ENCODE measurements around the gene TAF1C. TPM values are rescaled to one million over a fixed set of nuclear protein-coding genes. Genes with fewer than 3 reads are reported as not detected.

The TAF1C gene
- total RNA-seq, 1 donor from 2014 or later, result 29.3 TPM

DNA sequence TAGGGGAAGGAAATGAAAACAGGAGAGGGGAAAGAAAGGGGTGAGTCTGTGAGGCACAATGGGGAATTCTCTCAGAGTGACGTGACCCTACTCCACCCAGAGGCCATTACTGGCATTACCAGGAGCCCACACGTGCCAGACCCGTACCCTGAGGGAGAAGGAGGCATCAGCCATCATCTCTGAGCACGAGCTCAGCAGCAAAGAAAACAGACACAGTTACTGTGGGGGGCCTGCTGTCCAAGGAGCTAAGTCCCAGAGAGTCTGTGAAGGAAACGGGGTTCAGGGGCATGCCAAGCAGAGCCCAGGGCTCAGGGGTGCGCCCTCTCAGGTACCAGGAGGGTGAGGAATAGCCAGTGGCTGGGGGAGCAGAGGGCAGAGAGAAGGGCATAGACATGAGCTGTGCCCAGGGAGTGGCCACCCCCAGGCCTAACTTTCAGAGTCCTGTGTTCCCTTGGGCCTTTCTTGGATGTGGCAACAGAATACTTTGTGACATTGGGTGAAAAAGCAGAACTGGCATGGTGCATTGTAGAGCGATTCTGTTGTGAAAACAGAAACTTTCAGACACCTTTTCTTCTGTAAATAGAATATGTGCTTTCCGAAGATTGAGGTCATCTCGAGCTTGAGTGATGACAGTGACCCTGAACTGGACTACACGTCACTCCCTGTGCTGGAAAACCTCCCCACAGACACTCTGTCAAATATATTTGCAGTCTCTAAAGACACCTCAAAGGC, 11.3 kb downstream of the TAF1C start:
- DNase-seq, result no peak
- peak; percentile 52 for ATAC-seq (ENCODE audit: poor library complexity)
- intact Hi-C loops (cut with DNase I), result no loop called here

DNA sequence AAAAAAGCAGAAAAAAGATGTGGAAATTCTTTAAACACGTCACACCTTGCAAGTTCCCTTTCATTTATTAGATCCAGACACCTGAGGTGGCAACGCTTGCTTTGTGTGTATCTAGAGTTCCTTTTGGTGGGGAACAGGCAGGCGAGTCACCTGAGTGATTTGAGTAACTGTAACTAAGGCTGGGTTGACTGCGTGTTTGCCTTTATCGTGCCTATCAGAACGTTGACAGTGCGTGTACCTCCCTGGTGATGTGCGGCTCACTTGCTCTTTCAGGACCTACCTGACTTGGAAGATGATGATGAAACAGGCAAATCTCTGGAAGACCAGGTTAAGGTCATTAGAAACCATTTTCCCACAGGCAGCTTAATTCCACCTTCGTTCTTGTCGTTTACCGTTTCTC, 12.5 kb downstream of the TAF1C start:
- ATAC-seq (ENCODE audit: poor library complexity) (no peak), DNase-seq (no peak)
- intact Hi-C loops (cut with DNase I), result no loop called here

DNA sequence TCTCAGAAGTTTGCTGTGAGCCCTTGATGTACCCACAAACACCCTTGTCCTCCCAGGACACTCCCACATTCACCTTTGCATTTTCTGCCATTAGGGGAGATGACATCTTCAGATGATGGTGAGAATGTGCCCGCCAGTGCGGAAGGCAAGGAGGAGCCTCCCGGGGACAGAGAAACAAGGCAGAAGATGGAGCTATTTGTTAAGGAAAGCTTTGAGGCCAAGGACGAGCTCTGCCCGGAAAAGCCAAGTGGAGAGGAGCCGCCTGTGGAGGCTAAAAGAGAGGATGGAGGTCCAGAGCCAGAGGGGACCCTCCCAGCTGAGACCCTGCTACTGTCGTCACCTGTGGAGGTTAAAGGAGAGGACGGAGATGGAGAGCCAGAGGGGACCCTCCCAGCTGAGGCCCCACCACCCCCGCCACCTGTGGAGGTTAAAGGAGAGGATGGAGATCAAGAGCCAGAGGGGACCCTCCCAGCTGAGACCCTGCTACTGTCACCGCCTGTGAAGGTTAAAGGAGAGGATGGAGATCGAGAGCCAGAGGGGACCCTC, 17.0 kb downstream of the TAF1C start:
- intact Hi-C loops (cut with DNase I), result no loop called here
- no peak for ATAC-seq (ENCODE audit: poor library complexity)
- no peak for DNase-seq

DNA sequence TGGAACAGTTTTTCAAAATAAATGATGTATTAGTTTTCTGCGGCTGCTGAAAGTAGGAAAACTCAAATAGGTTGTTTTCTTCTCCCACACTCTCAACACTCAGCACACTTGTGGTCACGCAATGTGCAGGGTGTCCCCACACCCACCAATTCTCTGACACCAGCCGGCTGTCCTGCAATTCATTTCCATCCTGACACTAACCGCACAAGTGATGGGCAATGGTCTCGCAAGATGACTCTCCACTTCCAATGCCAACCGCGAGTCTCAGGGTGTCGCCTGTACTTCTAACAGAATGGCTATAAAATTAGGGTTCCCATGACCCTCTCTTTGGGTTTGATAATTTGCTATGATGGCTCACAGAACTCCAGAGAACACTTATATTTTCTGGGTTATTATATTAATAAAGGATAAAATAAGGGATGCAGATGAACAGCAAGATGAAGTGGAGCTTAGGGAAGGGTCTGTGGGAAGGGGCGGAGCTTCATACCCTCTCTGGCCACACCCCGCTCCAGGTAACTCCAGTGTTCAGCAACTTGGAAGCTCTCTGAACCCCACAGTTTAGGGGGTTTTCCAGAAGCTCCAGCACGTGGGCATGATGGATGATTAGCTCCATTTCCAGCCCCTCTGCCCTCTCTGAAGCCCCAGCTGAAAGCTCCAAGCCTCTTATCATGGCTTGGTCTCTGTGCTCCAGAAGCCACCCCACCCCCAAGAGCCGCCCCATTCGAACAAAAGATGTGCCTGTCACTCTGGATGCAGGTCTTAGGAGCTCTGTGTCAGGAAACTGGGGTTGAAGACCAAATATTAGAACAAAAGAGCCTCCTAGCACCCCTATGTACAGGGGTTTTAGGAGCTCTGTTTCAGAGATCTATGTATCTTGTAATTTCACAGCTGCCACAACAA, 19.8 kb downstream of the TAF1C start:
- intact Hi-C loops (cut with DNase I), result no loop called here
- ATAC-seq (ENCODE audit: poor library complexity), result no peak
- no peak for DNase-seq

DNA sequence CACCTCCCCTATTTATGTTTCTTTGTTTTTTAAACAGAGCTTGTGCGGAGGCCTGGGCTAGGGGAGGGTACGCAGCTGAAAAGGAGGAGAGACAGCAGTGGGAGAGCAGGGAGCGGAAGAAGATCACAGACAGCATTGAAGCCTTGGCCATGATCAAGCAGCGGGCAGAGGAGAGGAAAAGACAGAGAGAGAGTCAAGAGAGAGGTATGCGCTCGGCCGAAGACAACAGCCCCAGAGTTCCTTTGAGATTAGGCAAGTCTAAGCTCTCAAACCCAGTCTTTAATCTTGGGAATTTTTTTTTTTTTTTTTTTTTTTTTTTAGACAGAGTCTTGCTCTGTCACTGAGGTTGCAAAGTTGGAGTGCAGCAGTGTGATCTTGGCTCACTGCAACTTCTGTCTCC, 21.1 kb downstream of the TAF1C start:
- ATAC-seq (ENCODE audit: poor library complexity), result no peak
- no peak for DNase-seq
- intact Hi-C loops (cut with DNase I), result no loop called here

DNA sequence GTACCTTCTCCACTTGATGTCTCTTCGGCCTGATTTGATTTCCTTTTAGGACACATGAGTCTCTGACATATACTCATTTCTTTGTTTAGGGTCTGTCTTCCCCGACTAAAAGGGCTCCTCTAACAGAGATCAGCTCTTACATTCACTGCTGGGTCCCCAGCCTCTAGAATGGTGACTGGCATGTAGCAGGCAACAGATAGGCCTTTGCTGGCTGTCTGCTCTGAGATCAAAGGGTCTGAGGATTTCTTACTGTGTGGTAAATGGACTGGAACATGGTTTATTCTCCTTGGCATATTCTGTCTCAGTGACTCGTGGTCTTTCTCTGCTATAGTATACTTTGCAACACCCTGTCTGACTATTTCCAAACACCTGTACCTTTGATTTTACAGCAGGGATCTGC, 25.1 kb downstream of the TAF1C start:
- no peak for DNase-seq
- intact Hi-C loops (cut with DNase I), result no loop called here
- no peak for ATAC-seq (ENCODE audit: poor library complexity)

DNA sequence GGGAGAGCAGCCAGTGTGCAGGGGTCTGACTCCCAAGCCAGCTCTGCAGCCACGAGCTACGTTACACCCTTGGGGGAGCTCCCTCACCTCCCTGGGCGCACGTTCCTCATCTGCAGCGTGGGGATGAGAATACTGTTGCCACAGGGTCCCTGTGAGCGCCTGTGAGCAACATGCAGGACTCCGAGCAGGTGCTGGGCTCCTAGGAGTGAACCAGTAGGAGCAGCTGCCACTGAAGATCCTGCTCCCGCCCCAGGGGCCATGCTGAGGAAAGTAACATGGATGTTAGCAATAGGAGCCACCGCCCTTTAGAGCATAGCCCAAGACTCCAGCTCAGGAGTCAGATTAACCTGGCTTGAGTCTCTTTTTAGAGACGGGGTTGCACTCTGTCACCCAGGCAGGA, 25.8 kb downstream of the TAF1C start:
- no peak for ATAC-seq (ENCODE audit: poor library complexity)
- intact Hi-C loops (cut with DNase I), result no loop called here
- DNase-seq, result no peak

DNA sequence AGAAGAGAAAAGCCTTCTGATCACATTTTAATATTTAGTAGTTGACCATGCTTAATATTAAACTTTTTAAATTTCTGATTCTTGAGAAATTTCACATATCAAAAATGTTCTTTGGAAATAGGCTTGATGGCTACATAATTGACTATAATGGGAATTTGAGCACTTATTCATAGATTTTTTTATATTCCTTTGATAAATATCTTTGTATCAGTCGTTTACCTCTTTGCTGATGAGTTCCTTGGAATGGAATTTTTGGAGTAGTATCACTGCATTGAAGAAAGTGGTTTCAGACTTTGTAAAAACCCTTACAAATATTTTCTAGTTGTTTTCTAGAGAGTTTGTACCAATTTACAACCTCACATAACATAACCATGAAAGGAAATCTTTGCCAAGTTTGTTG, 27.1 kb downstream of the TAF1C start:
- DNase-seq, result no peak
- intact Hi-C loops (cut with DNase I), result no loop called here

DNA sequence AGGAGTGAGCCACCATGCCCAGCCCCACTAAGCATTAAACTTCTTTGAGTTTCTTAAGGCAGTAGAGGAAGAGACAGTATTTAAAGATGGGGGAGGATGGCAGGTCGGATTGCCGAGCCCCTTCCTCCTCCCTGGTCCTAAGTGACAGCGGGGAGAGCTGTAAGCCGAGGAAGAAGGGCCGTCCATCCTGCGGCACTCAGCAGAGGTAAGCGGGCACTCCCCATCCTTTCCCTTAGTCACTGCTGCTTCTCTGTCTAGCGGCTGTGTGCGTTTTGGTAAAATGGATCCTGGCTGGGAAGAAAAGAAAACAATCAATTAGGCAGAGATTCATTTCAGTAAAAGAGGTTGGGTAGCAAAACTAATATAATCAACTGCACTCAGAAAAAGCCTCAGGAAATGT, 27.9 kb downstream of the TAF1C start:
- ATAC-seq (ENCODE audit: poor library complexity), result no peak
- intact Hi-C loops (cut with DNase I), result no loop called here

More for the DNA sequence above, 27.1 kb downstream of the TAF1C start:
- no peak for ATAC-seq (ENCODE audit: poor library complexity)

DNA sequence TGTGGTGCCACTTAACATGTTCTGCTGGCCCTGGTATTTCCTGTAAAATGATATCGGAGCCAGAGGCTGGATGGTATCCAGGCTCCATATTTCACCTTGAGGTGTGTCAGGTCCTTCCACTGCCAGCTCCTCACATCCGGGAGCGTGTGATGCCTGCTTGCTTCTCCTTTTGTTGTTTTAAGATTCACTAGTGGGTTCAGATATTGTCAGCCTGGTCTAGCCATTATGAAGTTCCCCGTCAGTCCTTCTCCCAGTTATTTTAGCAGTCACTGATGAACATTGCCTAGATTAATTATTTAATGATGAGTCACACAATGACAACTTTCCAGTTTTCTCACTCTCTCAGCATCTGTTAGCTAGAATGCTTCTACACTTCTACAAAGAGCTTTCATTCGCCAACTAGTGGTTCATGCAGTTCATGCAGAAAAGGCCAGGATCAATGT, 30.5 kb downstream of the TAF1C start:
- ATAC-seq (ENCODE audit: poor library complexity) (no peak), DNase-seq (no peak)
- intact Hi-C loops (cut with DNase I), result no loop called here

More for the DNA sequence above, 27.9 kb downstream of the TAF1C start:
- no peak for DNase-seq

DNA sequence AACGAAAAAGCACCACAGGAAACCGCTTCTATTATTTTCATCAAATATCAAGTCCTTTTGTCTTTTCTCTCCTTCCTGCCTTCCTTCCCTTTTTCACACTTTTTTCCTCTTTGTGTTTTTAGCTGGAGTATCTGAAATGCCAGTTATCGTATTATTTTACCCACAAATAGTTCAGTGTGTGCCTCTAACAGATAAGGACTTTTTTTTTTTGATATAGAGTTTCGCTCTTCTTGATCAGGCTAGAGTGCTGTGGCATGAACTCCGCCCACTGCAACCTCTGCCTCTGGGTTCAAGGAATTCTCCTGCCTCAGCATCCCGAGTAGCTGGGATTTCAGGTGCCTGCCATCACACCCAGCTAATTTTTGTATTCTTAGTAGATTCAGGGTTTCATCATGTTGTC, 31.1 kb downstream of the TAF1C start:
- intact Hi-C loops (cut with DNase I), result no loop called here
- DNase-seq (no peak), ATAC-seq (ENCODE audit: poor library complexity) (no peak)

DNA sequence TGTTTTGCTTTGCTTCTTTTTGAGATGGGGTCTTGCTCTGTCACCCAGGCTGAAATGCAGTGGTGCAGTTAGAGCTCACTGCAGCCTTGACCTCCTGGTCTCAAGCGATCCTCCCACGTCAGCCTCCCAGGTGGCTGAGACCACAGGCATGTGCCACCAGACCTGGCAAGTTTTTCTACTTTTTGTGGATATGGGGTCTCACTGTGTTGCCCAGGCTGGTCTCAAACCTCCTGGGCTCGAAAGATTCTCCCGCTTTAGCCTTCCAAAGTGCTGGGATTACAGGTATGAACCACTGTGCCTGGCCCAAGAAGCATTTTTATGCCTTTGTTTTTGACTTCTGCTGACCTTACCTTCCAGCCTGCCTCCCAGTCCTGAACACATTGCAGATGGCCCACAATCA, 31.6 kb downstream of the TAF1C start:
- ATAC-seq (ENCODE audit: poor library complexity) (no peak), DNase-seq (no peak)
- intact Hi-C loops (cut with DNase I), result no loop called here

DNA sequence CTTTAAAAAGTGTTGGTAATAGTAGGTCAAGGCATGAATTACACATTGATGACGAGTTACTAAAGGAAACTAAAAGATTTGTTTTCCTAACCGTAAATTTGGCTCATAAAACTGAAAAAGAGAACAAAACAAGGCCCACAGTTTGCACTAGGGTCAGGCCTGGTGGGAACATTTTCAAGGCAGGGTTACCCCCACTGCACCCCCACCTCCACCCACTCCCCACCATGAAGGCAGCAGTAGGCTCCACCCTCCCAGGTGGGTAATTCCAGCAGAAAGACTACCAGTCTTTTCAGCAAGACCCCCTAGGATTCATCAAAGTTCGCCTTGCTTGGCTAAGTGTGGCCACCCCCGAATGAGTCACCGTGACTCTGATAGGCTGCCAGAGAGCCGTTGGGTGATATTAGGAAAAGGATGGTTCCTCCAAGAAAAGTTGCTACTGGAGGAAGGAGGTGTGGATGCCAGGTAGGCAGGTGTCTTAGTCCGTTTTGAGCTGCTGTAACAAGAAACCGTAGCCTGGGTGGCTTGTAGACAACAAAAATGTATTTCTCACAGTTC, 33.1 kb downstream of the TAF1C start:
- no peak for ATAC-seq (ENCODE audit: poor library complexity)
- intact Hi-C loops (cut with DNase I), result no loop called here
- no peak for DNase-seq

DNA sequence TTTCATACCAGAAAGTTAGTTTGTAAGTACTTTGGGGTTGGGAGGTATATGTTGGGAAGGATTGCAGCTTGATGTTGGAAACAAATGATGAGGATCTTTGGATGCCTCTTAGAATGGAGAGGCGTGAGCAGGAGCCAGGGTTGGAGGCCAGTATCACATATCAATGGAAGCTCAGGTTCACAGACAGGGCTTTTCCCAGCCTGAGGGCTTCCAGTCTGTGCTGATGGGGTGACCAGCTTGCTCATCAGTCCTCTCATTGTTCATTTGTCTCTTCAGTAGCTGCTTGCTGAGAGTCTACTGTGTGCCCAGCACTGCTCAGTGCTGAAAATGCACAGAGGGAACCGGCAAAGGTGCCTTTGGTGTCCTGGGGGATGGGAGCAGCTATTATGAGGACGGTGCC, 35.9 kb downstream of the TAF1C start:
- ATAC-seq (ENCODE audit: poor library complexity) (no peak), DNase-seq (no peak)
- intact Hi-C loops (cut with DNase I), result no loop called here

DNA sequence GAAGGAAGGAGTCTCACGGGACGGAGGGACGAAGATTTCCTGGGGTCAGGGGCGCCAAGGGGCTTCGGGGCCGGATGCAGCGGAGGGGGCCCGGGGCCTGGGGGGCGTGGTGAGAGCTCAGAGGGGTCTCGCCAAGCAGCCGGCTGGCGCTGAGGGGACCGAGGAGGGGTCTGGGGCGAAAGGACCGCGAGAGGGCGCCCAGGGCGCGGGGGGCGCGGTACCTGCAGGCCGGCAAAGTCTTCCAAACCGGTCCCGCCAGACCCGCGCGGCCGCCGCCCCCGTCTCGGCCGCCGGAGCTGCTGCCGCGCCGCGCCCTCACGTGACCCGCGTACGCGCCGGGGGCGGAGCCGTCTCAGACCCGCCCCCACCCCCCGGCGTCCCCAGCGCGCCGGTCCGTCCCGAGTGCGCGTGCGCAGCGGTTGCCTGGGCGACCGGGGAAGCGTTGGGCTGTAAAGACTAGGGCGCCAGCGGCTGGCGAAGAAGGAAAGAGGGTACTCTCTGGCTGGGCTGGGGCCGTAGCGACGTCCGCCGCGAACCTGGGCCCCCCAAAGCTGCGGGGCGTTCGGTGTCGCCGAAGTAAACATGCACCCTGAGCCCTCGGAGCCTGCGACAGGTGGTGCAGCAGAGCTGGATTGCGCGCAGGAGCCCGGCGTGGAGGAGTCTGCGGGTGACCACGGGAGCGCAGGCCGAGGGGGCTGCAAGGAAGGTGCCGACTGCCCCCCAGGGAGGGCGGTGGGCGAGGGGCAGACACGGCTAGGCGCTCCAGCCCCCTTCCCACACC, 41.8 kb downstream of the TAF1C start, which contains the start of the genes DNAAF1 and HSDL1:
DNAAF1 (plus strand) TSS at position 450 of the 781 bp plus-strand sequence; CDS start at position 583, 133 bp downstream.
HSDL1 (minus strand) TSS at position 319 of the 781 bp plus-strand sequence. CDS start 13,856 bp downstream, outside the sequence.
- intact Hi-C loops (cut with DNase I), result loop anchor here (10.0 kb wide), 1 partner anchor 60 kb away; no protein-coding TSS in a partner anchor
- ATAC-seq (ENCODE audit: poor library complexity) (peak; percentile 98), DNase-seq (peak; percentile 93)

DNA sequence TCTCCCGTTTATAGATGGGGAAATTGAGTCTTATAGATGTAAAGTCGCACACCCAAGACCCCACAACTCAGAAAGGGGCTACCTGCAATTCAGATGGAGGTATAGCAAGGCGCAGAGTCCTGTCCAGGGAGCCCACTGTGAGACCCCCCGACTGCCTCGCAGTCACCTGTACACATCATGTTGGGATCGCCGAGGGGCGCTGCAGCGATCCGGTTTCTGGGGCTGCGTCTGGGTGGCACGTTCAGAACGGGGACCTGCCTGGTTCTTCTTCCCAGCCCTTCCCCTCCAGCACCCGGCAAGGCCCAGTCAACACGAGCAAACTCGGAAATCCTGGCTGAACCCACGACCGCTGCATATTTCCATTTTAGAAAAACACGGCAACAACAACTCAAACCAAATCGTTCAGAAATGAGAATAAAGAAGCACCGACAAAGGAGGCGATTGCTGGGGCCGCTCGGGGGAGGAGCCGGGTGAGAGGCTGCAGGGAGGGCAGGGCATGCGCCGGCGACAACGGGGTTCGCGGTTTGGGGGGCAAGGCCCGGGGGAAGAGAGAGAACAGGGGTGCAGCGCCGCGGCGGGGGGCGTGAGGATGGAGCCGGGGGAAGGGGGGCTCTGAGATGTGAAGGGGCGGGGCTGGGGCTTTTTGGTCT, 42.5 kb downstream of the TAF1C start:
- DNase-seq (peak; percentile 59), ATAC-seq (ENCODE audit: poor library complexity) (peak; percentile 55)
- intact Hi-C loops (cut with DNase I), result loop anchor here (10.0 kb wide), 1 partner anchor 60 kb away; no protein-coding TSS in a partner anchor

DNA sequence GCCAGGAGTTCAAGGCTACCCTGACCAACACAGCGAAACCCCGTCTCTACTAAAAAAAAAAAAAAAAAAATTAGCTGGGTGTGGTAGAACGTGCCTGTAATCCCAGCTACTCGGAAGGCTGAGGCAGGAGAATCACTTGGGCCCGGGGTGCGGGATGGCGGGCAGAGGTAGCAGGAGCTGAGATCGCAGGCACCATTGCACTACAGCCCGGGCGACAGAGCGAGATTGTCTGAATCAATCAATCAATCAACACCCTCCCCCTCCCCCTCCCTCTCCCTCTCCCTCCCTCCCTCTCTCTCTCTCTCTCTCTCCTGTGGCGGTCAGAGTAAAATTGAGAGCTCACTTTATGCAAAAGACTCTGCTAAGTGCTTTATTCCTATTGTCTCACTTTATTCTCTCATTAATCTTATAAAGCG, 43.1 kb downstream of the TAF1C start:
- intact Hi-C loops (cut with DNase I), result loop anchor here (10.0 kb wide), 1 partner anchor 59 kb away; no protein-coding TSS in a partner anchor
- ATAC-seq (ENCODE audit: poor library complexity) (no peak), DNase-seq (no peak)

DNA sequence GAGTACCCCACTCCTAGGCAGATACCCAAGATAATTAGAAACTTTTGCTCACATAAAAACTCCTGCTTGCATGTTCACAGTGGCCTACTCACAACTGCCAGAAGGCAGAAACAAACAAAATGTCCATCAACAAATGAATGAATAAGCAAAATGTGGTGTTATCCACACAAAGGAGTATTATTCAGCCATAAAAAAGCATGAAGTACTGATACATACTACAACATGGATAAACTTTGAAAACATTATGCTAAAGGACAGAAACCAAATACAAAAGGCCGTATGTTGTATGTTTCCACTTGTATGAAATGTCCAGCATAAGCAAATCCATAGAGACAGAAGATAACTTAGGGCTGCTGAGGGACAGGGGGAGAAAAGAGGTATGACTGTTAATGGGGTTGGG, 43.8 kb downstream of the TAF1C start:
- intact Hi-C loops (cut with DNase I), result loop anchor here (10.0 kb wide), 1 partner anchor 58 kb away; no protein-coding TSS in a partner anchor
- DNase-seq, result no peak
- ATAC-seq (ENCODE audit: poor library complexity), result no peak

Data from Right ventricle myocardium superior (tissue), 1 donor.